Measurements from ENCODE around the gene ARSA.

The ARSA gene

DNA sequence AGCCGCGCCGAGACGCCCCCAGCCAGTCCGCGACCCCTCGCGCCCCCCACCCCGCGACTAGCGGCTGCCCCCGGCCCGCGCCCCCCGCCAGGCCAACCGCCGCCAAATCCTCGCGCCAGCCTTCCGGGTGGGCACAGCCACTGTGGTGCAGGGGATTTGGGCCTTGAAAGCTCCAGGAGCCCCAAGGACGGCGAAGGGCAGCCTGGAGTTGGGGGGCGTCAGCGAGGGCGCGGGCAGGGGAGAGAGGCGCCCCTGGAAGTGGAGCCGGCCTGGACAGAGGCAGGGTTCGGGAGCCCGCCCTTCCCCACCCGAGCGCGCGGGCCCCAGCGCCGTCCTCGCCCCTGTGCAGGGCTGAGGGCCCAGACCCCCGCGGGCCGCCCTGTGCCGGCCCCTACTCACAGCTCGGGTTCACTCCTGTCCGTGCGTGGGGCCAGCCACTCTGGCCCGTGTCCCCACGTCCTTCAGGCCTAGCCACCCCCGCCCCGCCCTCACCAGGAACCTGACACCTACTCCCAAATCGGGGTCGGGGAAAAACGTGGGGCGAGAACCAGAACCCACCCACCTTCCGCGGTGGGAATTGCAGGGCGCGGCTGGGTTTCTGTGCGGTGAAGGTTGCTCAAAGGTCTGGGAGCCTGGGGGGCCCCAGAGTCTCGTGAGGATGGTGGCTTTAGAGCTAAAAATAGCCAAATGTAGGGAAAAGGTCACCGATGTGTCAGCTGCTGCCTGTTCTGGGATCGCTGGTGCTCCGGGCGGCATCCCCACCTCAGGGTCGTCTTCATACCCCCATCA is 49.8 kb downstream of the ARSA start, which contains the start of gene CPT1B:
Gene CPT1B, minus strand, starts transcription at position 441 of the 789 bp plus-strand sequence. CDS start 512 bp downstream, outside the sequence.
- DNase-seq = no peak

DNA sequence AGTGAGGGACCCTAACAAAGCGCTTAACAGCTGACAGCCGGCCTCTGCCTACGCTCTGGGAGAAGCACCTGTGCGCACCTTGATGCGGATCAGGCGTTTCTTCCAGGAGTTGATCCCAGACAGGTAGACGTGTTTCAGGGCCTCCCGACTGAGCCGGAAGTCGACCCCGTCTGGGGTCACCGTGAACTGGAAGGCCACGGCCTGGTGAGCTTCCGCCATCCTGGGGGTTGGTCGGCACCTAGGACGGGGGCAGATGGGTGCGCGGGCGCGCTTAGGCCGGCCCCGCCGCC is 50.3 kb downstream of the ARSA start:
- no peak for DNase-seq

GRCh38 chr22:50576806-50577696 is 50.9 kb downstream of the ARSA start:
- DNase-seq = no peak

DNA sequence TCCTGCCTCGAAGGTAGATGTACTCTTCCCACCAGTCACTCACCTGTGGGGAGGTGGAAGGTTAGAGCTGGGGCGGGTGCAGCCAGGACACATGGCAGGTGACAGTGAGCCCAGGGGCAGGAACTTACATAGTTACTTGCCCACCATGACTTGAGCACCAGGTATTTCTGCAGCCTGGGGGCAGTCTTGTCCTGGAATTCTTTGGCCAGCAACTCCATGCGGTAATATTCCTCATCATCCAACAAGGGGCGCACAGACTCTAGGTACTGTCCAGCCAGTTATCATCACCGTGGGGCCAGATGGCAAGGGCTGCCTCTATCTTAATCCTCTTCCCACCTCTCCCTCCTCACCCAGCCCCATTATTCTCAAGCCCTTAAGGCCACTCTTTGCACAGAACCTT is 51.9 kb downstream of the ARSA start:
- no peak for DNase-seq

- no peak for DNase-seq
Measured at GRCh38 chr22:50575426-50575941, 52.5 kb downstream of the ARSA start.

All from activated CD4-positive, alpha-beta T cell treated with anti-CD3 and anti-CD28 coated beads, Interleukin-10, Interleukin-2, amounts not matched to agents 100 ng/mL and 50 ng/mL, durations not matched to agents 16 hours and 8 hours (primary cell).